ENCODE results near the gene COL21A1.

DNA sequence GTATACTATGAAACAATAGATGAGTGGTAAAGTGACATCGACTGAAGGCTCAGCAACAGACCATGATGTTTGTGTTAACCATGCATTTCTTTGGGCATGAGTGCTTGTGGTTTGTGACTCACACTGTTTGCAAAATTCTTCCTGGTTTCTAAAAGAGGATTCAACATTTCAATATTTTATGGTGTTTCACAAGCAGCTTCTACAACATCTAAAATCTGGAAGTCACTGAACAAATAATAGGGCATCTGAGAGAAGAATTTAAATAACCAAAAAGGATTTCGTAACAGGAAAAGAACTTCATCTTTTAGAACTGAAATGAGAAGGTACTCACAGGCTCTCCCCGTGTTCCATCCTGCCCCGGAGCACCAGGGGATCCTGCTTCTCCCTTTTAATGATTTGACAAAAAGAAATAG, 146.2 kb downstream of the COL21A1 start:
- TF ChIP-seq POLR2AphosphoS5 (IDR thresholded peaks at IDR 0.05; ENCODE audit: low read depth, low read length) (no peak), POLR2A (IDR thresholded peaks at IDR 0.05; ENCODE audit: low read depth, low read length) (no peak)

Data from GM12892 (cell line).